Stimulated activated CD4-positive, alpha-beta T cell treated with anti-CD3 and anti-CD28 coated beads, Interleukin-15, amount 100 ng/mL, for 48 hours (primary cell): Measurements from ENCODE around the gene PTPRK.
"Not testable (repeated sequence)": the region's sequence is repeated elsewhere in the genome, so short reads cannot be mapped to it uniquely, and the experiment has no call there.

Experiments
- DNase-seq, 2 donors: peaks; one replicate each; pipeline ENCODE4 v3.0.0-alpha.2; 2020; ENCODE audit warnings: low read depth in 2 of 2

PTPRK gene

DNA sequence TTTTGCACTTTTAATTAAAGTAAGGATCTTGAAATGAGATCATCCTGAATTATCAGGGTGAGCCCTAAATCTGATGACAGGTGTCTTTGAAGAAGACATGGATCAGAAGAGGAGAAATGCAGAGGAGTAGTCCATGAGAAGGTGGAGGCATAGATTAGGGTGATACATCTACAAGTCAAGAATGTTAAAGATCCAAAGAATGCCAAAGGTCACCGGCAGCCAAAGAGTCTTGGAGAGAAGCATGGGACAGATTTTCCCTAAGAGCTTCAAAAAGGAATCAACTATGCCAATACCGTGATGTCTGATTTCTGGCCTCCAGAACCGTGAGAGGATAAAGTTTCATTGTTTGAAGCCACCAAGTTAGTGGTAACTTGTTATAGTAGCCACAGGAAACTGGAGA lies 560.5 kb downstream of the PTPRK start:
- DNase-seq: no peak

DNA sequence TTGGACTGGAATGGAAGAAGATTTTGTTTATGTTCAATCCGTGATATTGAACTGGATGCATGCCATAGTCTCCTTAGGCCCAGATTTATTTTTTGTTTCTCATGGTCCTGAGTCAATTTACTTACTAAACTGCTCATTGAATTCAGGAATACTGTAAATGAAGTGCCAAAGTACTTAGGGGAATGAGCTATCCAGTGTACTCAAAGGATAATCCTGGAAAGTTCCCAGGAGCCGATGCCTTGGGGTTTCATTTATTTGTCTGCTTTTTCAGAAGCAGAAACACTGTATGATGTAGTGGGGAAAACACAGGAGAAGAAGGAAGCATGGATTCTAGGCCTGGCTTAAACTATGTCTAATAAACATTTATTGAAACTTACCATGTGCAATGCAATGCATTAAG lies 563.4 kb downstream of the PTPRK start:
- DNase-seq: no peak

DNA sequence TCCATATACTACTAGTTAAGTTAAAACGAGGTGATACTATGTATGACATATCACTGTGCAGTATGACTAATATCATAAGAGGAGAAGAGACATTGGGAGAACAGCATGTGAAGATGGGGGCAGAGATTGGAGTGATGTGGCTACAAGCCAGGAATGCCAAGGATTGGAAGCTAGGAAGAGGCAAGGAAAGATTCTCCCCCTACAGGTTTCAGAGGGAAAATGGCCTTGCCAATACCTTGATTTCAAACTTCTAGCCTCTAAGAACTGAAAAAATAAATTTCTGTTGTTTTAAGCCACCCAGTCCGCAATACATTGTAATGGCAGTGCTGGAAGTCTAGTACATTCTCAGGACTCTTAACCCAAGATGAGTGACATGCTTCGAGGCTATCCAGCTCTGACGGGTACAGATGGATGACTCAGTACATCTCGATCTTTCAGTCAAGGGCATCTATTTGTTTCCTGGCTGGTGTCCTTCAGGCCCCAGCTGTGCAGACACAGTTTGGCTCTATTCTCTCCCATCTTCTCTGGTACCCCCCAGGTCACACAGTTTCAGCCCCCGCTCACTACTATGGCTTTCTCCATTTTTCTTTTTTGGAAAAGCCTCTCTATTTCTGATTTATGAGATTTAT lies 564.0 kb downstream of the PTPRK start:
- DNase-seq: no peak

DNA sequence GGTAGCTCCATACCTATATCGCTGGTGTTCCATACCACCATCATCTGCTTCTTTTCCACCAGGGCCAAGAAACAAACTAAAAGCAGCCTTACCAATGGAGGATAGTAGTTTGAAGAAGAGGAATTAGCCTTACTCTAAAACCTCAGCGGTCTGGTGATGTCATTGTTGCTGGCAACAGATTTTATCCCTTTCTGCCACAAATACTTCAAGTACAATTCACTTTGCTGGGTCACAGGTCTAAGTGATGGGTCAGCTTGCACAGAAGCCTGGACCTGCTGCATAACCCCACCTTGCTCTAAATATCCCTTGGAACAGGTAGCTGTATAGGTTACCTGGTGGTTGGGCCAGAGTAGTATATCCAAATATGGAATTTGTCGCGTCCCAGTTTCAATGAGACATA lies 566.3 kb downstream of the PTPRK start:
- no peak for DNase-seq

DNA sequence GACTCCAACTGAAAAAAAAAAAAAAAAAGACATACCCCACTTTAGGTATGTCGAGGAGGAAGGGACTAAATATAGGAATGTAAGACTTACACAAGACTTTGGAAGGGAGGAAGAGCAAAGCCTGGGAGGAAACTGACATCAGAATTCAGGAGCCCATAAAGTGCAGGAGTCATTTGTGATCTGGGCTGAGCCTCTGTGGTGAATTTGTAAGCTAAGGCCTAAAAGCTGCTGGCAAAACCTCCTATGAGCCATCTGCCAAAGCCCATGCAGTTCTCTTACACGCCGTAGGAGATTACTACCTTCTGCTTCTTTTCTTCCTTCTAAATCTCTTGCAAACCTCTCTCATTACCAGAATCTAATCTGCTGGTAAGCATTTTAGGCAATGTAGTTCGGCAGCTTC lies 567.6 kb downstream of the PTPRK start:
- no peak for DNase-seq

DNA sequence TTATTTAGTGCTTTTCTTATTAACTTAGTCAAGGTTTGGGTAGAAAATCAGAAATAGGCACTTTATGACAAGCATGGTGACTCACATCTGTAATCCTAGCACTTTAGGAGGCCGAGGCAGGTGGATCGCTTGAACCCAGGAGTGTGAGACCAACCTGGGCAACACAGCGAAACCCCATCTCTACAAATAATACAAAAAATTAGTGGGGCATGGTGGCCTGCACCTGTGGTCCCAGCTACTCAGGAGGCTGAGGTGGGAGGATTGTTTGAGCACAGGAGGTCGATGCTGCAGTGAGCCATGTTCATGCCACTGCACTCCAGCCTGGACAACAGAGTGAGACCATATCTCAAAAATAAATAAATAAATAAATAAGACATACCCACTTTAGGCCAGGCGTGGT lies 568.2 kb downstream of the PTPRK start:
- DNase-seq: no peak

DNA sequence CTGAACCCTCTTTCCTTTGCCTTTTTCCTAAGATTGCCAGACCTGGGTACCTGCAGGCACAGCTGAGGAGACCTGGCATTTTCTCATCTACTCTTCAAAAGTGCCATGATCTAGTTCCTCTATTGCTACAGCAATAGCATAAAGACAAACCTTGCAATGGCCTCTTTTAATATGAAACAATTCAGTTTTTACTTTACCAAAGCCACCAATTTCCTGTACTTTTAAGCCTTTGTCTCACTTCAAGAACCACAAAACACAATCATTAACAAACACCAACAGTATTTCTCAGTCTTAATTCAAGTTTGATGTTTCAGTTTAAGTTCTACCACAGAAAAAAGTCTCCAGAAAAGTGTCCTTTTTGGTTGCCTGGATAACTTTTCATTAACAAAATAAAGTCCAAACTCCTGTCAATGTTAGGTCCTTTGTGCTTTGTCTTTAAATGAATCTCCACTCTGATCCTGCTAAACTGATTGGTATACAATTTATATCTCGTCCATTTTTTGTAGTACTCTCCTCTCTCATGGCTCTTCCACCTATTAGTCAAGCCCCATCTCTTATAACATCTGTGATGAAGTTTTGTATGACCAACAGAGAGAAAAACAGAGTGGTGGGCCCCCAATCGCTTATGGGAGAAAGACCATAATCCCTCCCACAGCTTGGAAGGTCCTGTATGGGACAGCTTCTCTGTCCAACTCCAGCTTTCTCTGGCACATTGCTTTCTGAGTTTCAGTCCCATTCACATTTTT lies 569.1 kb downstream of the PTPRK start:
- no peak for DNase-seq

DNA sequence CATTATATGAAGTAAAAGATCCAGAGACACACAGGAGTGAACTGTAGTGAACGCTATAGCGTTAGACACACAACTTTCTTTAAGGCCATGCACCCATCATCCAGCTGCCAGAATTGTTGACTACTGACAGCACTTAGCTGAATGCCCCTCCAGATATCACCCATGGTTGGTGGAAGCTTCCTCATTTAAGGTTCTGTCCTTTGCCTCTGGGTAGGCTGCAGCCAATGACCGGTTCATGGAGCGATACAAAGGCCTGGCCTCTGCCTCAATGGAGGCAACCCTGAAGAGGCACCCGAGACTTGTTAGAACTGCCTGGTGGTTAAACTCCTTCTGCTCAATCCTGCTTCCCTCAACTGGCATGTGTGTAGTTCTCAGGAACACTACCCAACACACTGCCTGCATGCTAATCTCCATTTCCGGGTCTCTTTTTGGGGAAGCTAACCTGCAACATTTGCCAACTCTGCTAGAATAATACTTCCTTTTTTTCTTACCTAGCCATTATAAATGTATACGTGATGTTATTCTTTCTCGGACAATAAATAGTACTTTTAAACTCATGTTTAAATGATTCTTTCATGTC lies 569.7 kb downstream of the PTPRK start:
- DNase-seq: no peak

DNA sequence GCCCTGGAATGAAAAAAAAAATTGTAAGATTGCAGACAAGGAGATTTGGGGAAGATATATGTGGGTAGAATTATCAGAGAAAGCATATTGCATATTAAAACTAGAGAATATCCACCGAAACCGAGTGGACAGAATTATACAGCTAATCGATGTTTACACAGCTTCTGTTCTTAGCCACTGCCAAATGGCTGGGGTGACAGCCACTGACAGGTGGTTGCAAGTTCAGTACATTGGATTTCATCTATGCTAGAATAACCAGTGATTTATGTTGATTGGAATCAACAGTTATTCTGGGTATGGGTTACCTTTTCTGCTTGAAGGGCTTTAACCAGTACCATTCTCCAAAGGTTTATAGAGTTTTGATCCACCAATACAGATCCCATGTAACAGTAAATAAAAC lies 571.1 kb downstream of the PTPRK start:
- DNase-seq: no peak

DNA sequence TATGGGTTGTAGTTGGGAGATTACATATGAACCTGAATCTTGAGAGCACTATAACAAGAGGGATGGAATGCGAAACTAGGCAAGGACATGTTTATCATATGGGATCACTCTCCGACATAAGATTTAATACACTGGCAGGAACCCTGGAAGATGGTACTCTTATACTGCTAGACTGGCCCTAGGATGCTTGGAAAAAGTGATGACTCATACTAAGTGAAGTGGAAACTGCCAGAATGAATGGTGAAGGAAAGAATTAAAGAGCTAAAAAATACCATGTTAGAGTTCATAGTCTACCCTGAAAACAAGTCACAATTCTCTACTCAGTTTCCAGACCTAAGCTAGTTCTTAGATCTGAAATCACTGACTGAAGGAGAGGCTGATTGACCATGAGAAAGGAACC lies 574.0 kb downstream of the PTPRK start:
- DNase-seq: no peak

DNA sequence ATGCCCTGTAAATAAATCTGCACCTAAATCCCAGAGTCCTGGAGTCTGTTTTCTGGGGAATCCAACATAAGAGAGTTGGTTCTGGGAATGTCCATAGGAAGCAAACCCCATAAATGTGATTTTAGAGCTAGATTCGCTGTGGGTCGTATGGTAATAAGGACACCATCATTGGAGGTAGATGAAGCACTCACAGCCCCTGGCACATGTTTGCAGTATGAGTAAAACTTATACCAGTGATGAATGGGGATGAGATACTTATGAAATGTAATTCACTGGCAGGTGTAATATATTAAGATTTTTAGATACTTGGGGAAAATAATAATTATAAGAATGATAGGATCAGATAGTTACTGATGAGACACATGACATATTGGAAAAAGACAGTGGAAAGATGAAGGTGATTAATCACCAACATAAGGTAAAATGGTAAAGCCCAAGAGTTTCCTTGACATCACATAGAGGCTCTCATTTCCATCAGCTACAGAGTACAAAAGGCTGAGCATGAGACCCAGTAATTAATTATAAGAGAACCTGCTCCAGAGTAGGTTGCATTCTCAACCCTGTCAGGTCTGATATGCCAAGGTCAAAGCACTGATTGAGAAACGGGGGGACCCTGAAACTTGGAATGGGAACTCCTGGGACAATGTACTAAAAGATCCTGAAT lies 574.8 kb downstream of the PTPRK start:
- no peak for DNase-seq

DNA sequence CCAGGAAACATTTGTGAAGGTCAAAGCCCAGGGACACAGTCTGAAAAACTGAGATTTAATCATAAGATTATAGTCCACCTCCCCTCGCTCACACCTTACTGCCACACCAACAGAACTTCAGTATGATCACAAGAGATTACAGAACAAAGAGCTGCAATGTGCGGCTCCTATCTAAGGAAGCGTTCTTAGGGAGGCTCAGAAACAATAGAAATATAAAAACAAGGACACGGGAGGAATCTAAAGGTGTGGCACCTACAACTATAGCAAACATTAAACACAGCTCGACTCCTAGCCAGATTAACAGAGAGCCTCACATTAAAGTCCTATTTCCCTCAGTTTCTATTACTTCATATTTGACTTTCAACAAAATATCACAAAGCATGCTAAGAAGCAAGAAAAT lies 579.2 kb downstream of the PTPRK start:
- DNase-seq: no peak

DNA sequence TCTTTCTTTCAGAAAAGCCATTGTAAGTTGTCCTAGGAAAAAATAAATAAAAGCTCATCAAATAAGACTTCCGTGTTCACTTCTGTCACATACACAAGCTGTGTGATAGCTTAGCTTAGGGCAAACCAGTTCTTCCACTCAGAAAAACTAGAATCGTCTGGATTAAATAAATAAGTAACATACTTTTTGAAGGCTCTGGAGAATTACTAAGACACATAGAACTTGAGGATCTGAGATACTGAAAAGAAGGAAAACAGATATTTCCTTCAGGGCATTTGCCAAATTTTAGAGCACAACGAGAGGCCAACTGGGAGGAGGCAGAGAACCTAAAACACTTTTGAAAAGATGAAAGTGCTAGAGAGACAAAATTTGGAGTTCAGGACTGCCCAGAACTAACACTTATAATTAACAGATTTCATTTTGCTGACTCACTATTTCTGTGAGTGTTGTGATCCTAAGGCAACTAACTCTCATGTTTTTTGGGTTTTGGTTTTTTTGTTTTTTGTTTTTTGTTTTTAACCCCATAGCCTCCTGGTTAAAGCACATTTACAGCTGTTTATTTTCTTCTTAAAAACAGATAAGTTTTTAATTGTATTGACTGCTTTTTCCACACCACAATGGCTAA lies 580.8 kb downstream of the PTPRK start:
- no peak for DNase-seq

DNA sequence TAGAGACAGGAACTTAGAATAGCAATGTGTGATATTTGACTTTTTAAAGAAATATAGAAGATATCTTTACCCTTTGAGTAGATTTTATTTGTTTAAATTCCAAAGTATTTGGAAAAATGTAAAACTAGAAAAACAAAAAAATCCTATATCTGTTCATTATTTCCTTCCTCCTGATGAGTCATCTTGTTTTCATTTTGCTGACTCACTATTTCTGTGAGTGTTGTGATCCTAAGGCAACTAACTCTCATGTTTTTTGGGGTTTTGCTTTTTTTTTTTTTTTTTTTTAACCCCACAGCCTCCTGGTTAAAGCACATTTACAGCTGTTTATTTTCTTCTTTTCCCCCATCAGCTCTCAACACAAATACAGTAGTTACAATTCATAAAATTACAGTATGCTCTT lies 581.7 kb downstream of the PTPRK start:
- no peak for DNase-seq

DNA sequence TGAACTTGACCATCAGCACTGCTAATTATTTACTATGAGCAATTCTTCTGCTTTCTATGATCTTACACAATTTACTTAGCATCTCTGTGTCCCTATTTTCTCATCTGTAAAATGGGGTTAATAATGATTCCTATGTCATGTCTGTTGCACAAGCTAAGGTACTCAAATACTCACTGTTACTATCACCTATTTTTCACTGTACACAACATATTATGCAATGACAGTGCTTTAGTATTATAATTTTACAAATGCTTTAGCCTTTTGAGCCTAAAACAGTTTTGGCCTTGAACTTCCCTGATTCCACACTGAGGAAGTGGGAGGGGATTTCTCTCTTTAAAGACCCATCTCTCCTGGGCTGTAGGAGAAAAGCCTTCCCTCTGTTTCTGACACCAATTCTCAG lies 582.7 kb downstream of the PTPRK start:
- DNase-seq: no peak

DNA sequence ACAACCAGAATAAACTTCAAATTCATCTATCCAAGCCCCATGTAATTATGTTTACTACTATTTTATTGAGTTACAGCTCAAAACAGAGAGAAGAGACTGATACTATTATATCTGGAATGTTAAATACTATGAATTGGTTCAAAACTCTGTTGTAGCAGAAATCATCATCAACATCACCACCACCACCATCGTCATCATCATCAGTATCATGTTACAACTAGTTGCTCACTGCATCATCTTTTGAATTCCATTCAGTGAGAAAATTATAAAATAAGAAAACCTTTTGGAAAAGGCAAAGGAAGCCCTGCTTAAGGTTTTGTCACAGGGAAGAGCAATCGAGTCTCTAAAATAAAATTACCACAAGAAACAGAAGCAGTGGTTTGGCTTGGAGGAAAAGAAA lies 583.3 kb downstream of the PTPRK start:
- DNase-seq: no peak

DNA sequence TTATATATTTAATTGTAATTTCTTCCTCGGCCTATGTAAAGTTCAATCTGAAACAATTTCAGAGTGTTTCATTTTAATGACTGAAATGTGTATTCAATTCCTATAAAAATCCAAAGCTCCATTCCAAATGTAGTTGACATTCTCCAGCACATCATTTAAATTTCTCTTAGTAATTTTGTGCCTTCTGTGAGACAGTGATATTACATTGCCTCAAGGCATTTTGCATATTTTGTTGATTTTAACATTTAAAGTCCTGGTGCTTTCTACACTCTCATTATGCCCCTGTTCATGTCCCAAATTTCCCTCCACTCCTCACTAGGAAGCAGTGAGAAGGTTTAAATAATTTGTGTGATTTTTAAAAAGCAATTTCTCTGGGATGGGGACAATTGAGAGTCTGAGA lies 585.4 kb downstream of the PTPRK start:
- DNase-seq: no peak

DNA sequence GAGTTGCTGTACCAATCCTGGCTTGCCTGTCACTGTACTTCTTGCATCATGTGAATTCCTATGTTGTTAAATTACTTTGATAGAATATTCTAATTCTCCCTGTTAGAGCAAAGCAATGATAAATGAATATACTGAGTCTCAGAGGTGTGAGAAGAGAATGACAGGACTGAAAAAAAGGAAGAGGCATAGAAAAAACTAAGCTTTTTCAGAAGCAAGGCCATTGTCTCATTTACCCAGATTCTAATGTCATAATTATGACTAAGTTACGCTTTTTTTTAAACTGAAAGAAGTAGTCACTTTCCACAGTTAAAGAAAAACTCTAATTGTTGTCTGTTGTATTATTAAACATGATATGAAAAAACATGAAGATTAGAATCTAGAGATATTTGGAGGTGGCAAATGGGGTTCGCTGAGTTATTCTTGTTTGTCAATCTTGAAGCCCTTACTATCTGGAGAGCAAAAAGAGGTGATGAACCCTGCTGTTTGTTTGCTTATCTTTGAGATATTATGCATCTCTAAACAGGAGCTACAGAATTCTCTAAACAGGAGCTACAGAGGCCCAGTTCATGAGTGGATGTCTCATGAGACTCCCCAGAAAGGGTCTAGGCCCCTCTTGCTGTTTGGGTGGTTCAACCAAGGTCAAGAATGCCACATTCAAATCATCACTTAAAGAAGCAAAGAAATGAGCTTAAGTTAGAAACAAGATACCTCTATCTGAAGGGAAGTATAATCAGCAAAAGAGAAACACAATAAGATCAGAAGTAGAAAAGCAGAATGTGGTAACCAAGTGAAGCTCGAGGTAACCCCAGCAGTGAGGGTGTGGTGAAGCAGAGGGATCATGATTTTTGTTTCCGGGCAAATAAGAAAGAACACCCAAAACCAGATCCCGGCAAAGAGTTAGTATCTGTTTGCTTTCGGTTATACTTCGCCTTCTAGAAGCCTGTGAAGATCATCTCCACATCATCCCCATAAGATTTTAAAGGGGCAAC lies 586.3 kb downstream of the PTPRK start:
- DNase-seq: peak in 1 of 2 donors; percentile 4

DNA sequence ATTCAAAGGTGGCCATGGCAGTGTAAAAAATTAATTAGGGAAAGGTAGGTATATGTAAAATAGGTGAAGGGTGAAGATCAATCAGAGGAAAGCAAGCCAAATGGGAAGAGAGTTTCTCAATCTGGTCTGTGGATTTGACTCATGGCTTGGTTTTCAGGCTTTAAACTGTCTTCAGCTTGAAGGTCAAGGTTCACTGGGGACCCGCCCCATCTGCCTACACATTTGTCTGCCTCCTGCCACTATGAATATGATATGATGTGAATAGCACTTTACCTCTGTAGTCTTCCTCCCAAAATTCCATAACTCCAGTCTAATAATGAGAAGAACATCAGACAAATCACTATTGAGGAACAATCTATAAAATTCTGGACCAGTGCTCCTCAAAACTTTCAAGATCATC lies 587.3 kb downstream of the PTPRK start:
- DNase-seq: no peak

DNA sequence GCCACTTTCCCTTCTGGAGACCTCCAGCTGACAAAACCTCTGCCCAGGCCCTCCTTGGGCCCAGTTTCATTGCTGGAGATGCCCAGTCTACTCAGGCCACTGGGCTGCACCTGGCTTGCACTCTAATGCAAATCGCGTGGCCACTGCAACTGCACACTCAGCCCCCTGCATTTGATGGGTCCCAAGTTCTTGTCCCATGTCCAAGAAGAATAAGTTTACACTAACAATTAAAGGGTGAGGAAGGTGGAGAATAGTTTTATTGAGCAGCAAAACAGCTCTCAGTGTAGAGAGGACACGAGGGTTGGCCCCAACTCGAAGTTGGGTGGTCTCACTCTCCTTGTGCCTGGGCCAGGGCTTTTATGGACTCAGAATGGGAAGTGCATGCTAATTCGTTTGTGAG lies 587.7 kb downstream of the PTPRK start:
- no peak for DNase-seq

DNA sequence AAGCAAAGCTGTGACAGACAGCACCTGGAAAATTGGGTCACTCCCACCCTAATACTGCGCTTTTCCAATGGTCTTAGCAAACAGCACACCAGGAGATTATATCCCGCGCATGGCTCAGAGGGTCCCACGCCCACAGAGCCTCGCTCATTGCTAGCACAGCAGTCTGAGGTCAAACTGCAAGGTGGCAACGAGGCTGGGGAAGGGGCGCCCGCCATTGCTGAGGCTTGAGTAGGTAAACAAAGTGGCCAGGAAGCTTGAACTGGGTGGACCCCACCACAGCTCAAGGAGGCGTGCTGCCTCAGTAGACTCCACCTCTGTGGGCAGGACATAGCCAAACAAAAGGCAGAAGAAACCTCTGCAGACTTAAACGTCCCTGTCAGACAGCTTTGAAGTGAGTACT lies 594.0 kb downstream of the PTPRK start:
- DNase-seq: not testable (repeated sequence)
